GM19035 (cell line): ENCODE results near the gene SH2D6.
"Not testable (repeated sequence)": the region's sequence is repeated elsewhere in the genome, so short reads cannot be mapped to it uniquely, and the experiment has no call there.

Source experiments
- ATAC-seq: cut with Tn5 transposase; IDR thresholded peaks from one replicate; pipeline ENCODE4 v1.9.1; 2021; ENCODE audit not compliant: unreplicated experiment

Gene SH2D6

DNA sequence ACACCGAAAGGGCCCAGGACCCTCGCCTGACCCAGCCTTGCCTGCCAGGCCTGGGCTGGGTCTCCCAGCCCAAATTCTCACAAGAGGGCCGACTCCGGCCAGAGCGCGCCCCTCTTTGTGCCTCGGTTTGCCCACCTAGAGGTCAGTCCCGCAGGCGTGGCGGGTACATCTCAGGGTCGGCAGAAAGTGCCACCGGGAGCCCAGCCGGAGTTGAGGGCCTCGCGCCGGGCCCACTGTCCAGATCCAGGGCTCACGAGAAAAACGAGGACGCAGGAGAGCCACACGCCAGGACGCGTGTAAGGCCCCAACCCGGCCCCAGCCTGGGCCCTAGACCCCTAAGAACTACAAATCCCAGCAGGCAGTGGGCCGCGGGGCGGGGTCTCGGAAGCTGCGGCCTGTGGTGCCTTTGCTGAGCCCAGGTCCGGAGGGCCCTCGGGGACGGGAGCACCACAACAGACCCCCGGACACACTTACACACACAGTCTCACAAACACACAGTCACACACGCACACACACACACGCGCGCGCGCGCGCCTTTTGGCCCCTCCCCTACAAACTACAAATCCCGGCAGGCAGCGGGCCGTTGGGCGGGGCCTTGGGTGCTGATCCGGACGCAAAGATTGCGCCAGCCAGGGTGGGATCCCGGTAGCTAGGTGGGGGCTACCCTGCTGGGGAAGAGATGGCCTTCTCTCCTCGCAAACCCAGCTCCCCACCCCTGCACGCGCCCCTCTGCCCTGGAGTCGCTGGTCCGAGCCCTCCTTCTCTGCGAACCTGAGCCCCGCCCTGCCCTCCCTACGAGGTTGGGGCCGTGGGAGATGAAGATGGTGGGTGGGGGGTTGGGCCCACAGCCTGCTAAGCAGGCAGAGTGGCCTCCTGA is at the start of gene SH2D6:
SH2D6 (plus strand) TSS at position 583 of the 877 bp plus-strand sequence. CDS start 10,752 bp downstream, outside the sequence.
- ATAC-seq: peak; percentile 92

DNA sequence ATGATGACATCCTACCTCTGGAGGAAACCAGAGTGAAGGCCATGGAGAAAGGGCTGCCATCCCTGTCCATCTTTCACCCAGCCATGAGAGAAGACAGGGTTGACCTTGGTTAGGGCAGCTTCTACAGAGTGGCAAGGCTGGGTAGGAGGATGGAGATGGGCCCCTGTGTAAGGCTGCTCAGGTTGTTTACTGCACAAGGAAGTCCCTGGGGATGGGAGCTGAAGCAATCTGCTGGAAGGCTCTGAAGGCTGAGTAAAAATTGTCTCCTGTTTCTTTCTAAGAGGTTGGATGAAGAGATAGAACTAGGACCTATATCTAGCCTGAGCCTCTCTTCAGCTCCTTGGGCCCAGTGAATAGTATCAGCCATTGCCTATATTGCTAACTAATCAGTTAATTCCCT is 49.6 kb upstream of the SH2D6 start:
- ATAC-seq: no peak

- no peak for ATAC-seq
Measured at GRCh38 chr2:85369500-85369899, 49.0 kb upstream of the SH2D6 start.

DNA sequence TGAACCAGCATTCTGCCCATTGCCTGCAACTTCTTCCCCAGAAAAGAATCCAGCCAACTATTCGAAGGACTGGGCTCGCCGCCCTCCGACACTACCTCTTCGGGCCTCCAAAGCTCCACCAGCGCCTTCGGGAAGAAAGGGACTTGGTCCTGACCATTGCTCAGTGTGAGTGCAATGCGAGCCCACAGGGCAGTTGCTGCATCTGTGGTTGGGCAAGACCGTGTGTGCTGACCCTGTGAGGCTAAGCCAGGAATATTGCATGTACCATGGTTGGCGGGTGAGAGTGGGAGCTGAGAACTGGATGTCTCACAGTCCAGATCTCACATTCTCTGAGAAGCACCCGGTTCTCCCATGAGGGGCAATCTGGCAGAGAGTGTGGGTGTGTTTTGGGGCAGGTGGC is 47.5 kb upstream of the SH2D6 start:
- ATAC-seq: no peak

DNA sequence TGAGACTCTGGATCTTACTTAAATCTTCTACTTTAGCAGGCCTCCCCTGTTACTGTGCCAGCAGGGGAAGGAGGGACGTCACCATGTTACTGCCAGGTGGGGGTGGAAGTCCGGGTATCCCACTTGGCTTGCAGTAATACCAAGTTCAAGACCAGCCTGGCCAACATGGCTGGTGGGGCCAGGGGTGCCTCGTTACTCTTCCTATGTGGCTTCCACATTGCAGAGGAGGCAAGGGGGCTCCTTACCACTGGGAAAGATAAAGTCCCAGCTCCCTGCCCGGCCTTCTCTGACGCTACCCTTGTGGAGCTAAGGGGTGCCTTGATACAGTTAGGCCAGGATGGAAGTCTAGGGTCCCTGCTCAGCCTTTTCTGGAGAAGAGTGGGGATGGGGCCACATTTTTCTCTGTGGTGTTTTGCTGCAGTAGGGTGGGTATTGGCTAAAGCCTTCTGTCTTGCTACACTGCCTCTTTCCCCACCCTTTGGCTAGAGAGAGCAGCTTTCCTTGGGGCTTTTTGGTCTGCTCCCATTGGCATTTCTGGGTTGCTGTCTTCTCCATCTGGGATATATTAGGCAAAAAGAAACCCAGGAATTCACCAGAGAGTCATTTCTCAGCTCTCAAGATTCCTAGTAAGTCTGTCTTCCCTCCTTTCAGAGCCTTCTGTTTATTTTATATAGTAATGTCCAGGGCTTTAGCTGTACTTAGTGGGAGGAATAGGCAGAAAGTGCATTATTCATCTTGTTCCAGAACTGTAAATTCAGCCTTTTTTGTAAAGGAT is 42.0 kb upstream of the SH2D6 start:
- no peak for ATAC-seq

DNA sequence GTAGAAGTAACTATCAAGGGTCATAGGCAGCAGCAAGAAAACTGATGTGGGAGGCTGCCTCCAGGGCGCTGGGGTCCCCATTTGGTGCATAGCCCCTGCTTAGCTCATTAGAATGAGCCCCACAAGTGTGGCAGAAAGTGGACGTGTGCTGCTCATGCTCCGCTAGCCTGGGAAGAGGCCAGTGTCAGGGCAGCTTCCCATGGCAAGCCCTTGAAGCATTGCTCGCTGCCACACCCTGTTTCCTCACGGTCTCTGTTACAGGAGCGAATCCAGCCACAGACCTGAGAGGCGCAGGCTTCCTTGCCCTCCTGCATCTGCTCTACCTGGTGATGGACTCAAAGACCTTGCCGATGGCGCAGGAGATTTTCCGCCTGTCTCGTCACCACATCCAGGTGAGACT is 41.4 kb upstream of the SH2D6 start:
- no peak for ATAC-seq

DNA sequence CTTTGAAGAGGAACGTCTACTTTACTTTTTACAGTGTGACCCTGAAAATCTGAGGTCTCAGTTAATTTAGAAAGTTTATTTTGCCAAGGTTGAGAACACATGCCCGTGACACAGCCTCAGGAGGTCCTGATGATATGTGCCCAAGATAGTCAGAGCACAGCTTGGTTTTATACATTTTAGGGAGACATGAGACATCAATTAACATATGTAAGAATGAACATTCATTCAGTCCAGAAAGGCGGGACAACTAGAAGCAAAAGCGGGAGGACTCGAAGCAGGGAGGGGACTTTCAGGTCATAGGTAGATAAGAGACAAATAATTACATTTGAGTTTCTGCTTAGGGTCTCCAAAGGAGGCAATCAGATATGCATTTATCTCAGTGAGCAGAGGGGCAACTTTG is 40.3 kb upstream of the SH2D6 start:
- no peak for ATAC-seq

GRCh38 chr2:85380048-85380447 is 38.5 kb upstream of the SH2D6 start:
- ATAC-seq: no peak

- ATAC-seq: not testable (repeated sequence)
Measured at GRCh38 chr2:85383151-85383550, 35.4 kb upstream of the SH2D6 start.

DNA sequence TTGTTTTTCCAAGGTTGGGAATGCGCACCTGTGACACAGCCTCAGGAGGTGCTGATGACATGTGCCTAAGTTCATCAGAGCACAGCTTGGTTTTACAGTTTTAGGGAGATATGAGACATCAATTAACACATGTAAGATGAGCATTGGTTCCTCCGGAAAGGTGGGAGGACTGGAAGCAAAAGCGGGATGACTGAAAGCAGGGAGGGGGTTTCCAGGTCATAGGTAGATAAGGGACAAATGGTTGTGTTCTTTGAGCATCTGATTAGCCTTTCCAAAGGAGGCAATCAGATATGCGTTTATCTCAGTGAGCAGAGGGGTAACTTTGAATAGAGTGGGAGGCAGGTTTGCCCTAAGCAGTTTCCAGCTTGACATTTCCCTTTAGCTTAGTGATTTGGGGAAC is 34.7 kb upstream of the SH2D6 start:
- no peak for ATAC-seq

- no peak for ATAC-seq
Measured at GRCh38 chr2:85385746-85386145, 32.8 kb upstream of the SH2D6 start.

- no peak for ATAC-seq
Measured at GRCh38 chr2:85387754-85388153, 30.8 kb upstream of the SH2D6 start.

DNA sequence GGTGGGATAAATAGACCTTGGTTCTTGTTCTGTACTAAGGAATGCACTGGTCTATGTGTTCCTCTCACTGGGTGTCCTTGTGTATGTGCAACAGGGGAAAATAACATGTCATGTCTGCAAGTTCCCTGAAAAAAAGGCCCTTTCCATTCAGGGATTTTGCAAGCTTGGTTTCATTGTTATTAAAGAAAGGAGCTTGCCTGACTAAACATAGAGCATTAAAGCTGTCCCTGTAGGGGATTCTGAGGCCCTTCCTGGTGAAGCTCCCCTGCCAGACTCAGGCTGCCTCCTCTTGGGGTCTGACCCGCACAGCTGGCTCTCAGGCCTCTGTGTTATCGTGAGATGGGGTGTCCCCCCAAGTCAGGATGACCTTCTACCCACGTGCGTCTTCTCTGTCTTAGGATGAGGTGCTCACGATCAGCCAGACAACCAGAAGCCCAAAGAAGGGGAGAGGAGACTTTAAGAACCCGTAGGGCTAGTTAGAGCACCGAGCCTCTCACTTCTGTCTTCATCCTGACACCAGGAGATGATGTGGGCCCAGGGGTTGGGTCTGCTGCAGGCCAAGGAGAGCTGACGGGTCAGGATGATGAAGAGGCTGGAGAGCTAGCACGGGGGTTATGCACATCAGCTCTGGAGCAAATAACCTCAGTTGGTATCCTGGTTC is 29.5 kb upstream of the SH2D6 start:
- ATAC-seq: no peak

DNA sequence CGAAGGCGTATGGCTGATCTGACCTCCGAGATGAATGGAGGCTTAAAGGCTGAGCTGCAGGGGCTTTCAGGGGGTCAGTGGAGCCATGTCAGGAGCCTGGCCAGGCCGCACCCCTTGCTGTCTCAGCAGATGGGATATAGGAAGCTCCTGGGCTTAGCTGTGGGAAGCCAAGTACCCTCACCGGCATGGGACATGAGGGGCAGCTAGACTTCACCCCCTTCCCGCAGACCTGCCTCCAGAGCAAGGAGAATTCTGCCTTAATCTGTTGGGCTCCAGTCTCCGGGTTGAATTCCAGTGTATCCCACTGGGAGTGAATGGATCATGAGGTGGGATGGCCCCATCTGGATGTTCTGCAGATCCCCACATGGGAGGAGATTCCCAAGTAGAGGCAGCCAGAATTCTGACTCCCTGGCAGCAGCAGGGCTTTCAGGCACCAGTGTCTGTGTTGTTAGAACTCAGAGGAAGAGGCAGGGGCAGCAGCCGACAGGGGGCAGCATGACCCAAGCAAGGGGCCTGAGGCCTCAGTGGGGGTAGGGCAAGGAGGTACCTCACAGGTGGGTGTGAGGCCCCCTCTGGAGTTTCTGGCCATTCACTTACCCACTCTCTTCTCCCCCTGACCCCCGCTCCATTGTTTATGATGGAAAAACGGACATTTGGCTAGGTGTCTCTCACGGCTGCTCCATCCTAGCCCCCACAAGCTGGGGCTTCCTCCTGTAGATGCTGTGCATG is 27.4 kb upstream of the SH2D6 start:
- no peak for ATAC-seq

DNA sequence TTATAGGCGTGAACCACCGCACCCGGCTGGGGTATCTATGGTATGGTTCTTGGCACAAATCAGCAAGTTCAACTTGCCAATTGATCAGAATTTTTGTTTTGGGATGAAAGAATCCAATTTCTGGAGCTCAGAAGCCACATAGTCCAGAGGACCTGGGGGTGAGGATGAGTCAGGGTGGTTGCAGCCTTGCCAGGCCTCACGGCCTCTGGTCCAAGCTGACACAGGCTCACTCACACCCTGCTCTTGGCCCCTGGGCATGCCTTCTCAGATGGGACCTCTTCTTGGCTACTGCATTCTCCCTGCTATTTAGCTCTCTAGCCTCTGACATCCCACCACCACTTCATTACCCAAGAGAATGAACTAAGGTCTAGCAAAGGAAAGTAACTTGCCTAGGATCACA is 24.7 kb upstream of the SH2D6 start:
- no peak for ATAC-seq

- no peak for ATAC-seq
Measured at GRCh38 chr2:85394261-85394681, 24.2 kb upstream of the SH2D6 start.

DNA sequence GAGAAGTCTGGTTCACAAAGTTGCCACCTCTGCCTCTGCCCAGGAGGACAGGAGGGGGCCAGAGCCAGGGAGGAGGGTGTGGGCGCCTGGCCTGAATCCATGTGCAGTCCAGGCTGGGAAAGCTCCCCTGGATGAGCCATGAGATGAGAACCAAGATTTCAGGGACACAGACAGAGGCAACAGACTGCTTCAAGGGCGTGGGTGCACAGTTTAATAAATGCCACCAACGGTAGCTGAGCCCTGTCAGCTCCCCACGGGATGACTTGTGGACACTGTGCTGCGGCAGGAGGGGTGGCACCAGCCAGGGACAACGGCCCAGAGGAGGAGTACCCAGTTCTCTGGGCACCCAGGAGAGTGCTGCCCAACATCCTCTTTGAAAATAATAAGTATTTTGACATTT is 23.5 kb upstream of the SH2D6 start:
- no peak for ATAC-seq

DNA sequence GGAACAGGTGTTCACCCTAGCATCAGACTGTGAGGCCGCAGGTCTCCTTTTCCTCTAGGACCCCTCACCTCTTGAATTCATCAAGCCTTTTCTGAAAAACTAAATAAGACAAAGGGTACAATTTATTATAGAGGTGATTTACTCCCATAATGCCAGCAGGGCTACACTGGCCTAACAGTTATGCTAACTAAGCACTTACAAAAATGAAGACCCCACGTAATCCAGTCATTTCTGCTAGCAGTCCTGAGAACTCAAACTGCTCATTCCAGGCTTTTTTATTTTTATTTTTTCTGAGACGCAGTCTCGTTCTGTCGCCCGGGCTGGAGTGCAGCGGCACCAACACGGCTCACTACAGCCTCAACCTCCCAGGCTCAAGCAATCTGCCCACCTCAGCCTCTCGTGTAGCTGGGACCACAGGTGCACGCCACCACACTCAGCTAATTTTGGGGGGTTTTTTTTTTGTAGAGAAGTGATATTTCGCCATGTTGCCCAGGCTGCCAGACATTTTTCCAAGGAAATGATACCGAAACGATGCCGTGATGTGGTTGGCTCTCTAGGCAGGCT is 22.5 kb upstream of the SH2D6 start:
- no peak for ATAC-seq

DNA sequence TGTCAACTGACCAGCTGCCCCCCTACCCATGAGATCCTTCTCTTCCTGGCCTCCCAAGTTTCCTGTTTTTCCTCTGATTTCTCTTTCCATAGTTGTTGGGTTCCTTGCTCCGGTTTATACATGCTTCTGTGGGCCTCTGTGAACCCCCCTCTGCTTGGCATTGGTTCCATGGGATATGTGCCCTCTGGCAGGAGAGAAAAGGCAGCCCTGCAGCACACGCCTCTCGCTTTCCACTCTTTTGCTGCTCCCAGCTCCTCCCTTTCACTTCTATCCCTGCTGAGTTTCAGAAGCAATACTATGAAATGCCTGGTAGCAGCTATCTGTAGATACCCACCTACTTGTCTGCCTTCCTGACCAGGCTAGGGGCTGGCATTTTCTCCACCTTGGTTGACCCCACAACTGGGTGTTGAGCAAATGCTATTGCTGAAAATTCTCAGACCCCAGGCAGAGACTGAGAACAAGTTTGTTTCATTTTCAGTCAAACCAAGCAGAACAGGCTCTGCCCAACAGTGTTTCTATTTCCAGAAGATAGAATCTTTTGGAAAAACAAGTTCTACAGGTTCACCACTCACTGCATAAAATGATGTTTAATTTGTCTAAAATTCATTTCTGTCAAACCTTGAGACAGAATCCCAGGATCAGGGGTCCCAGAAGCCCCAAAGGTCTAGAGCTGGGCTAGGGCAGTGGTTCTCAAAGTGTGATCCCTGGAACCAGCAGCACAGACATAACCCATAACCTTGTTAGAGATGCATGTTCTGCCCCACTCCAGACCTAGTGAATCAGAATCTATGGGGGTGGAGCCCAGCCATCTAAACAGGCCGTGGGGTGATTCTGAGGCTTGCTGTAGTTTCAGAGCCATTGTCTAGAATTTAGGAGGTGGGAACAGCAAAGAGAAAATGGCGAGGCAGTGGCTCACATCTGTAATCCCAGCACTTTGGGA is 21.7 kb upstream of the SH2D6 start:
- no peak for ATAC-seq

GRCh38 chr2:85397925-85398331 is 20.6 kb upstream of the SH2D6 start:
- no peak for ATAC-seq
